K562 (cell line): Measurements from ENCODE around the gene SLC25A26. TPM values are rescaled to one million over a fixed set of nuclear protein-coding genes. Genes with fewer than 3 reads are reported as not detected.

Experiments
- ATAC-seq: fragments of 200-7000 bp; cut with Tn5 transposase; 3 replicates; pipeline ENCODE4 v1.9.1; 2020; ENCODE audit warnings: moderate library complexity
- BruUV-seq: library from RNA; stranded (reverse); fragments of 400-500 nt; replicated peaks from 2 replicates; lab custom pipeline; 2021; lab: Mats Ljungman, UMichigan
- CTCF ChIA-PET: fragments of 300-600 bp; formaldehyde crosslinking; extraction: SDS; loops from one replicate; lab custom pipeline; 2021; ENCODE audit warnings: low intra/inter-chr PET ratio; lab: Yijun Ruan, JAX
- POLR2A ChIA-PET: fragments of 300-600, 350-650 bp; sonication (Branson Sonifier 250); formaldehyde crosslinking; extraction: SDS; loops from one replicate; lab custom pipeline; 2021; ENCODE audit warnings: antibody characterized with exemption, inconsistent platforms; lab: Yijun Ruan, JAX
- DNase-seq, 4 experiments: peaks; one replicate each; pipeline versions ENCODE4 v3.0.0 to v3.0.0-alpha.2; 2011 to 2018; ENCODE audit warnings: low spot score in 3 of 4, mixed read lengths in 3 of 4; ENCODE audit errors: extremely low read depth in 1 of 4
- FAIRE-seq: peaks from 2 replicates; lab custom pipeline; 2011; peaks lifted over from hg19 to GRCh38; lab: Jason Lieb, UNC
- H2AFZ ChIP-seq: 2 replicates; pipeline ENCODE4 v1.6.0; 2011; ENCODE audit warnings: low read depth, low read length, control low read depth, inconsistent platforms
- H3K27ac ChIP-seq: fragments of 200-600 bp; 3 replicates; pipeline ENCODE4 v1.8.0; 2011; ENCODE audit warnings: low read depth, mild to moderate bottlenecking, control low read depth, inconsistent platforms, low read length, moderate library complexity, mixed read lengths; ENCODE audit errors: extremely low read depth
- H3K27me3 ChIP-seq, 2 experiments: fragments of 300-600 bp in 1 of 2; 2 replicates in 1 of 2; 3 replicates in 1 of 2; pipeline versions ENCODE4 v1.6.0 to v1.8.0; 2011; ENCODE audit warnings: inconsistent platforms in 2 of 2, low read length in 2 of 2, mild to moderate bottlenecking in 1 of 2, mixed read lengths in 1 of 2, moderate library complexity in 1 of 2; ENCODE audit not compliant: control insufficient read depth in 2 of 2, insufficient read depth in 2 of 2
- H3K36me3 ChIP-seq: fragments of 300-600 bp; 3 replicates; pipeline ENCODE4 v1.8.0; 2011; ENCODE audit warnings: mild to moderate bottlenecking, low read length, inconsistent platforms; ENCODE audit not compliant: control insufficient read depth, insufficient read depth
- H3K4me1 ChIP-seq, 2 experiments: fragments of 200-600 bp in 1 of 2; replicated peaks in 1 of 2; 2 replicates in 1 of 2; 3 replicates in 1 of 2; pipeline versions ENCODE4 v1.5.1 to v1.8.0; 2011; ENCODE audit warnings: inconsistent platforms in 2 of 2, low read length in 2 of 2, mild to moderate bottlenecking in 1 of 2, mixed read lengths in 1 of 2, moderate library complexity in 1 of 2; ENCODE audit not compliant: control insufficient read depth in 2 of 2, insufficient read depth in 2 of 2
- H3K4me2 ChIP-seq: 2 replicates; pipeline ENCODE4 v1.6.1; 2011; ENCODE audit warnings: low read length, control low read depth, inconsistent platforms, mixed read lengths; ENCODE audit not compliant: insufficient read depth
- H3K4me3 ChIP-seq: fragments of 200-600 bp; sonication (generic), shearing (Covaris generic); 2 replicates; pipeline ENCODE4 v1.5.1; 2016; ENCODE audit warnings: control low read depth, inconsistent platforms
- H3K79me2 ChIP-seq: fragments of 200-600 bp; 3 replicates; pipeline ENCODE4 v1.8.0; 2011; ENCODE audit warnings: low read length, inconsistent platforms; ENCODE audit not compliant: control insufficient read depth, insufficient read depth
- H3K9ac ChIP-seq, 2 experiments: 2 replicates each; pipeline versions ENCODE4 v1.6.0 to v1.6.1; 2011; ENCODE audit warnings: low read depth in 2 of 2, low read length in 2 of 2, control low read depth in 1 of 2, inconsistent platforms in 1 of 2, mild to moderate bottlenecking in 1 of 2, mixed read lengths in 1 of 2; ENCODE audit not compliant: insufficient read depth in 1 of 2
- H3K9me1 ChIP-seq: one replicate; pipeline ENCODE4 v1.6.0; 2011; ENCODE audit warnings: inconsistent platforms, mild to moderate bottlenecking, low read length, moderate library complexity; ENCODE audit not compliant: control insufficient read depth, insufficient read depth
- H3K9me3 ChIP-seq: replicated peaks from 2 replicates; pipeline ENCODE4 v1.5.1; 2011; ENCODE audit warnings: low read depth, low read length, inconsistent platforms; ENCODE audit not compliant: control insufficient read depth, insufficient read depth
- H4K20me1 ChIP-seq: replicated peaks from 2 replicates; pipeline ENCODE4 v1.6.1; 2011; ENCODE audit warnings: low read length, inconsistent platforms, mixed read lengths; ENCODE audit not compliant: control insufficient read depth, insufficient read depth
- ELF4 ChIP-seq: fragments of 450-650 bp; formaldehyde crosslinking; IDR thresholded peaks from 2 replicates; pipeline ENCODE4 v1.4.0; 2022; ENCODE audit warnings: missing genetic modification characterization
- ZBTB7A ChIP-seq: IDR thresholded peaks from 2 replicates; pipeline ENCODE4 v1.6.1; 2011; ENCODE audit warnings: low read depth, mild to moderate bottlenecking, low read length, moderate library complexity, borderline replicate concordance; ENCODE audit not compliant: control insufficient read depth
- ZNF311 ChIP-seq: fragments of 250-450 bp; sonication (Bioruptor Pico); IDR thresholded peaks from 2 replicates; pipeline ENCODE4 v1.4.0; 2020; ENCODE audit warnings: mild to moderate bottlenecking, moderate library complexity
- WGBS: fragments of 100-300 bp; shearing (Covaris generic); methylation state at CpG from one replicate; pipeline ENCODE4 v1.1.6; 2016; ENCODE audit warnings: low coverage, mixed read lengths; ENCODE audit not compliant: insufficient coverage; ENCODE audit errors: missing lambda C conversion rate; 5-methylcytosine and 5-hydroxymethylcytosine counted together
- in situ Hi-C: fragments of 300-500 bp; cut with MboI; formaldehyde crosslinking; loops from 4 replicates; pipeline ENCODE4 v1.15.0; 2018; ENCODE audit warnings: inconsistent platforms, mixed read lengths
- intact Hi-C: fragments of 100-400 bp; cut with micrococcal nuclease; formaldehyde crosslinking; loops from 2 replicates; pipeline ENCODE4 v1.14.2; 2022
- polyA plus RNA-seq, 8 experiments: library from polyadenylated mRNA; depleted of rRNA in 4 of 8; stranded (reverse) in 5 of 8; unstranded in 3 of 8; fragments of >200 nt; fragmentation: Nextera tagmentation in 2 of 8; fragmentation: Illumina TruSeq in 1 of 8; extraction: Ambion mirVana in 2 of 8; extraction: Trizol in 1 of 8; gene quantifications; 2 replicates each; pipeline versions ENCODE4 v1.2.1 to v1.2.3, GENCODE V29; 2011 to 2014; ENCODE audit warnings: inconsistent platforms in 1 of 8, missing spikeins in 1 of 8
- total RNA-seq, 7 experiments: library from RNA; depleted of rRNA in 6 of 7; stranded (reverse); fragments of >200 nt in 6 of 7; fragmentation: Illumina TruSeq in 2 of 7; extraction: Trizol in 2 of 7; gene quantifications; 2 replicates each; pipeline versions ENCODE4 v1.2.1 to v1.2.3, GENCODE V29; 2011 to 2021; ENCODE audit warnings: low replicate concordance in 1 of 7

The SLC25A26 gene
- total and polyA plus RNA-seq, 9 of the 15 experiments (the other 6 are each of a cell fraction or from before 2014, with no cell fraction given) = 7.2 to 29.1 (median 12.6) TPM

DNA sequence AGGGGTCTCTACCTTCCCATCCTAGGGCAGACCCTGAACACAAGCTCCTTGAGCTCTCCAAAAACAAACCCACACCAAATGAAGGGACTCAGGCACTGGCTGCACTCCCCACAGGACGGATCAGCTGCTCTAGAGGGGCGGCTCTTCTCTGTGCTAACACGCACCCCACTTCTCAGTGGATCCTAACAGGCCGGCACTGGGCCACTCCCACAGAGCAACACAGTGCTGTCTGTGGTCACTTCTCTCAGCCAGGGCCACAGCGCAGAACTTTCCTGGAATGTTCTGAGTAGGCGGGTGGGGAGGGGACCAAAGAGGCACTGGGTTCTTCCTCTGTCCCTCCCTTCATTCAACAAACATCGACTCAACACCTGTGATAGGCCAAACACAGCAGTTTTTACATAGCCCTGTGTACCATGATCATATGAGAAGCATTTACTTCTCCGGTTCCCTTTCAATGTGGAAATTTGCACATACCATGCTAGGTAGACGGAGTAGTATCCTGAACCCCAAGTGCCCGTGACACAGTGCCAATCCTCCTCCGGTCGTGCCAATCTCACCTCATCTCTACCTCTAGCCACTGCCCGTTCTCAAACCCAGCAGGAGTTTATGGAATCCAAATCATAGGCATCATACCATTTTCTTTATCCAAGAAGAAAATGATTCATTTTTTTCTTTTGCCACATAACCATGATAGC, 181.9 kb downstream of the SLC25A26 start:
- H3K9me3 ChIP-seq = no peaks in the 10 kb centered on the region
- peak in 1 of 4 experiments; percentile 14 for DNase-seq
- WGBS = 22% methylated on average over 13 of the region's 13 CpGs
- H3K4me3 ChIP-seq = no peak overlapping the region
- peaks cover 0 to 14% of the 10 kb centered on the region in 2 experiments; a peak in 2 of 5 replicates for H3K27me3 ChIP-seq
- no peak for FAIRE-seq
- no TSS peak for BruUV-seq
- no peaks in the 10 kb centered on the region; a peak in 1 of 5 replicates for H3K4me1 ChIP-seq
- no peak overlapping the region for H3K27ac ChIP-seq
- no peaks in the 10 kb centered on the region for H3K79me2 ChIP-seq
- intact Hi-C loops (no loop called here), in situ Hi-C loops (loop anchor here (10.0 kb wide), 1 partner anchor 422 kb away; no protein-coding TSS in a partner anchor)
- ChIA-PET POLR2A (interaction anchor here (2.3 kb wide), 1 partner anchor 9 kb away, joined by 6 read pairs; no protein-coding TSS in a partner anchor), CTCF (no interaction called here)
- H3K9ac ChIP-seq = no peak overlapping the region
- no peak for TF ChIP-seq ZBTB7A
- TF ChIP-seq ELF4 (CRISPR knock-in tag) = no peak
- no peak for TF ChIP-seq ZNF311 (CRISPR knock-in tag)
- ATAC-seq = no peak; the same call in 2 of the 3 replicates
- H3K36me3 ChIP-seq = no peaks in the 10 kb centered on the region
- H3K9me1 ChIP-seq = no peaks in the 10 kb centered on the region
- no peak overlapping the region for H2AFZ ChIP-seq
- no peak overlapping the region for H3K4me2 ChIP-seq
- no peaks in the 10 kb centered on the region for H4K20me1 ChIP-seq
